PC-3 (cell line): ENCODE data around the gene TMEM9B. TPM values are rescaled to one million over a fixed set of nuclear protein-coding genes. Genes with fewer than 3 reads are reported as not detected.
A peak's percentile ranks its signal among the peaks of the same experiment; 100 is the strongest.

ENCODE experiments used
- ATAC-seq: fragments of 200-7000 bp; cut with Tn5 transposase; 2 replicates; pipeline ENCODE4 v1.9.1; 2020; ENCODE audit warnings: mild to moderate bottlenecking, moderate library complexity
- BruUV-seq: library from RNA; stranded (reverse); fragments of 400-500 nt; replicated peaks from 2 replicates; lab custom pipeline; 2021; lab: Mats Ljungman, UMichigan
- CTCF ChIA-PET: fragments of 300-600 bp; sonication (Branson Sonifier 250); formaldehyde crosslinking; loops from one replicate; lab custom pipeline; 2022; ENCODE audit warnings: antibody characterized with exemption; lab: Charles Lee
- POLR2A ChIA-PET: fragments of 300-600 bp; sonication (Branson Sonifier 250); formaldehyde crosslinking; loops from one replicate; lab custom pipeline; 2022; ENCODE audit warnings: antibody characterized with exemption; ENCODE audit not compliant: unreplicated experiment; lab: Charles Lee
- DNase-seq: peaks from one replicate; pipeline ENCODE4 v3.0.0-alpha.2; 2015
- H2AFZ ChIP-seq: fragments of 300-600 bp; sonication (generic); 2 replicates; pipeline ENCODE4 v1.6.0; 2016; ENCODE audit warnings: antibody characterized with exemption, low read length
- H3F3A ChIP-seq: fragments of 300-600 bp; sonication (generic); one replicate; pipeline ENCODE4 v1.6.0; 2017; ENCODE audit warnings: antibody characterized with exemption, low read length, control low read depth, mild to moderate bottlenecking; ENCODE audit not compliant: unreplicated experiment
- H3K27ac ChIP-seq: fragments of 300-600 bp; sonication (generic); 2 replicates; pipeline ENCODE4 v1.5.1; 2016; ENCODE audit warnings: mild to moderate bottlenecking, low read length
- H3K27me3 ChIP-seq: fragments of 300-600 bp; sonication (generic); 2 replicates; pipeline ENCODE4 v1.6.1; 2016; ENCODE audit warnings: low read length, mixed read lengths
- H3K36me3 ChIP-seq: fragments of 300-600 bp; sonication (generic); 2 replicates; pipeline ENCODE4 v1.6.1; 2016; ENCODE audit warnings: low read depth, mixed run types, low read length, mixed read lengths
- H3K4me1 ChIP-seq: fragments of 300-600 bp; sonication (generic); 2 replicates; pipeline ENCODE4 v1.5.1; 2016; ENCODE audit warnings: low read length; ENCODE audit not compliant: insufficient read depth
- H3K4me2 ChIP-seq: fragments of 300-600 bp; sonication (generic); 2 replicates; pipeline ENCODE4 v1.6.0; 2016; ENCODE audit warnings: low read length
- H3K4me3 ChIP-seq: fragments of 300-600 bp; sonication (generic); 2 replicates; pipeline ENCODE4 v1.5.1; 2016; ENCODE audit warnings: mild to moderate bottlenecking, low read length, mixed read lengths
- H3K79me2 ChIP-seq: fragments of 300-600 bp; sonication (generic); 2 replicates; pipeline ENCODE4 v1.6.1; 2017; ENCODE audit warnings: low read length, mixed read lengths
- H3K9ac ChIP-seq: fragments of 300-600 bp; sonication (generic); 2 replicates; pipeline ENCODE4 v1.6.0; 2016; ENCODE audit warnings: mild to moderate bottlenecking, low read length
- H3K9me2 ChIP-seq: fragments of 300-600 bp; sonication (generic); replicated peaks from 2 replicates; pipeline ENCODE4 v1.6.1; 2016; ENCODE audit warnings: mixed run types, low read length, mixed read lengths
- H3K9me3 ChIP-seq: fragments of 300-600 bp; sonication (generic); 2 replicates; pipeline ENCODE4 v1.6.1; 2016; ENCODE audit warnings: low read length, mixed read lengths
- H4K20me1 ChIP-seq: fragments of 300-600 bp; sonication (generic); 2 replicates; pipeline ENCODE4 v1.6.1; 2016; ENCODE audit warnings: low read length, mixed read lengths
- CTCF ChIP-seq: fragments of 300-600 bp; sonication (generic); conservative IDR thresholded peaks from 2 replicates; pipeline ENCODE4 v1.5.1; 2017; ENCODE audit warnings: antibody characterized with exemption, low read depth, mild to moderate bottlenecking, low read length
- EZH2 ChIP-seq: fragments of 300-600 bp; sonication (generic); IDR thresholded peaks from one replicate; pipeline ENCODE4 v1.6.1; 2017; ENCODE audit warnings: antibody characterized with exemption, mild to moderate bottlenecking, low read length; ENCODE audit not compliant: unreplicated experiment
- EZH2phosphoT487 ChIP-seq: fragments of 300-600 bp; sonication (generic); IDR thresholded peaks from 2 replicates; pipeline ENCODE4 v1.6.1; 2018; ENCODE audit warnings: mild to moderate bottlenecking, antibody characterized with exemption, low read length, borderline replicate concordance
- intact Hi-C: fragments of 100-400 bp; cut with micrococcal nuclease; formaldehyde crosslinking; loops from 2 replicates; pipeline ENCODE4 v1.9.0; 2023
- total RNA-seq: library from RNA; depleted of rRNA; stranded (reverse); fragments of >200 nt; gene quantifications from 2 replicates; pipeline ENCODE4 v1.2.3, GENCODE V29; 2014

The TMEM9B gene
- total RNA-seq, 1 experiment from 2014 or later = 42.1 TPM

GRCh38 chr11:8961401-8961800, 2.8 kb downstream of the TMEM9B start:
- Histone ChIP-seq H3K4me2 (no peak overlapping the region), H3K27ac (no peak overlapping the region), H3K79me2 (peaks cover 62% of the 10 kb centered on the region), H3K9me3 (no peaks in the 10 kb centered on the region), H3K27me3 (no peaks in the 10 kb centered on the region), H3K9ac (no peak overlapping the region), H3K36me3 (no peaks in the 10 kb centered on the region), H3K4me3 (no peak overlapping the region), H3F3A (no peaks in the 10 kb centered on the region), H2AFZ (no peak overlapping the region), H3K9me2 (no peaks in the 10 kb centered on the region), H4K20me1 (no peaks in the 10 kb centered on the region), H3K4me1 (peaks cover 31% of the 10 kb centered on the region)
- intact Hi-C loops = loop anchor here (5.0 kb wide), 1 partner anchor 176 kb away; no protein-coding TSS in a partner anchor
- ChIA-PET POLR2A (no interaction called here), CTCF (interaction anchor here (0.6 kb wide), 1 partner anchor 980 kb away, joined by 3 read pairs; no protein-coding TSS in a partner anchor)
- ATAC-seq = no peak
- DNase-seq = no peak
- BruUV-seq = no TSS peak
- TF ChIP-seq CTCF = no peak
- TF ChIP-seq EZH2phosphoT487 = no peak
- TF ChIP-seq EZH2 = no peak

- Histone ChIP-seq H3F3A (no peaks in the 10 kb centered on the region), H4K20me1 (no peaks in the 10 kb centered on the region), H3K4me2 (peak overlapping the region; percentile 23; the same call in 1 of the 2 replicates), H3K4me1 (peaks cover 26% of the 10 kb centered on the region), H3K27me3 (no peaks in the 10 kb centered on the region), H2AFZ (no peak overlapping the region), H3K9me2 (no peaks in the 10 kb centered on the region), H3K27ac (no peak overlapping the region), H3K9me3 (no peaks in the 10 kb centered on the region), H3K36me3 (no peaks in the 10 kb centered on the region), H3K9ac (no peak overlapping the region), H3K4me3 (no peak overlapping the region), H3K79me2 (peaks cover 62% of the 10 kb centered on the region)
- TF ChIP-seq EZH2 (no peak), CTCF (peak; percentile 74)
- no TSS peak for BruUV-seq
- ChIA-PET POLR2A (interaction anchor here (0.6 kb wide), 1 partner anchor 150 kb away, joined by 5 read pairs; no protein-coding TSS in a partner anchor), CTCF (interaction anchor here (0.6 to 1.6 kb wide), 9 partner anchors 44 to 271 kb away, joined by 3 to 8 read pairs (median 3); a partner anchor contains a TSS)
- ATAC-seq = peak; percentile 37
- peak; percentile 73 for DNase-seq
- intact Hi-C loops = loop anchor here (1.0 to 5.0 kb wide), 4 partner anchors 45 to 178 kb away; a partner anchor contains a TSS
Observed at GRCh38 chr11:8959546-8960166, 4.6 kb downstream of the TMEM9B start.

GRCh38 chr11:8956860-8957259, 7.4 kb downstream of the TMEM9B start:
- no peak for ATAC-seq
- H4K20me1 ChIP-seq = no peaks in the 10 kb centered on the region
- DNase-seq = no peak
- H3K79me2 ChIP-seq = peaks cover 39% of the 10 kb centered on the region
- no peak overlapping the region for H3K4me2 ChIP-seq
- no peaks in the 10 kb centered on the region for H3K9me3 ChIP-seq
- peaks cover 11% of the 10 kb centered on the region for H3K4me1 ChIP-seq
- no peak overlapping the region for H2AFZ ChIP-seq
- H3K9me2 ChIP-seq = no peaks in the 10 kb centered on the region
- no peak for TF ChIP-seq EZH2phosphoT487
- no peak for TF ChIP-seq EZH2
- TF ChIP-seq CTCF = no peak
- no peaks in the 10 kb centered on the region for H3F3A ChIP-seq
- CTCF ChIA-PET = no interaction called here
- no peaks in the 10 kb centered on the region for H3K27me3 ChIP-seq
- POLR2A ChIA-PET = no interaction called here
- H3K4me3 ChIP-seq = no peak overlapping the region
- BruUV-seq = no TSS peak
- H3K9ac ChIP-seq = no peak overlapping the region
- intact Hi-C loops = loop anchor here (5.0 kb wide), 2 partner anchors 85 to 145 kb away; a partner anchor contains a TSS
- no peak overlapping the region for H3K27ac ChIP-seq
- H3K36me3 ChIP-seq = 0 out of 2 replicates have a peak, but pooled peaks cover 4% of the 10 kb centered on the region
